Fibroblast of skin of back (primary cell): Measurements from ENCODE around the gene FHL1.
A peak's percentile ranks its signal among the peaks of the same experiment; 100 is the strongest.

Source experiments
- DNase-seq: peaks from one replicate; pipeline ENCODE4 v3.0.0-alpha.2; 2013

Gene FHL1

GRCh38 chrX:136189222-136189621, 41.9 kb downstream of the FHL1 start:
- DNase-seq = no peak

- DNase-seq = no peak
Measured at GRCh38 chrX:136190038-136190713, 42.8 kb downstream of the FHL1 start.

GRCh38 chrX:136191171-136191570, 43.8 kb downstream of the FHL1 start:
- DNase-seq = no peak

- DNase-seq = no peak
Measured at GRCh38 chrX:136192135-136192534, 44.8 kb downstream of the FHL1 start.

GRCh38 chrX:136192839-136193414, 45.6 kb downstream of the FHL1 start:
- peak; percentile 60 for DNase-seq

- DNase-seq = no peak
Measured at GRCh38 chrX:136193771-136194170, 46.4 kb downstream of the FHL1 start.

- DNase-seq = no peak
Measured at GRCh38 chrX:136194536-136194935, 47.2 kb downstream of the FHL1 start.

GRCh38 chrX:136195247-136195646, 47.9 kb downstream of the FHL1 start:
- no peak for DNase-seq

GRCh38 chrX:136196691-136197155, 49.4 kb downstream of the FHL1 start:
- peak; percentile 55 for DNase-seq

- DNase-seq = peak; percentile 33
Measured at GRCh38 chrX:136198010-136198409, 50.7 kb downstream of the FHL1 start.

- no peak for DNase-seq
Measured at GRCh38 chrX:136198678-136199243, 51.4 kb downstream of the FHL1 start.

- DNase-seq = no peak
Measured at GRCh38 chrX:136199365-136199764, 52.0 kb downstream of the FHL1 start.

- peak; percentile 46 for DNase-seq
Measured at GRCh38 chrX:136200466-136200865, 53.1 kb downstream of the FHL1 start.

- no peak for DNase-seq
Measured at GRCh38 chrX:136201601-136202000, 54.3 kb downstream of the FHL1 start.

GRCh38 chrX:136202889-136203288, 55.6 kb downstream of the FHL1 start:
- DNase-seq = peak; percentile 32

GRCh38 chrX:136203438-136203837, 56.1 kb downstream of the FHL1 start:
- no peak for DNase-seq

GRCh38 chrX:136203951-136204350, 56.6 kb downstream of the FHL1 start:
- DNase-seq = no peak

- DNase-seq = peak; percentile 74
Measured at GRCh38 chrX:136204571-136204970, 57.2 kb downstream of the FHL1 start.

- DNase-seq = no peak
Measured at GRCh38 chrX:136205882-136206380, 58.6 kb downstream of the FHL1 start.

GRCh38 chrX:136206916-136207315, 59.6 kb downstream of the FHL1 start:
- DNase-seq = no peak

- DNase-seq = no peak
Measured at GRCh38 chrX:136207546-136207945, 60.2 kb downstream of the FHL1 start.

GRCh38 chrX:136209016-136209738, 61.8 kb downstream of the FHL1 start:
- DNase-seq = peak; percentile 47

GRCh38 chrX:136209751-136210150, 62.4 kb downstream of the FHL1 start:
- no peak for DNase-seq
